ENCODE results near the gene SIVA1.

GRCh38 chr14:104798300-104799243 is 45.6 kb downstream of the SIVA1 start:
- TF ChIP-seq ZNF274 (IDR thresholded peaks at IDR 0.05; ENCODE audit: low read depth, low read length): no peak
- no peak for TF ChIP-seq SUZ12 (IDR thresholded peaks at IDR 0.05; ENCODE audit: extremely low read depth, insufficient read depth, insufficient read length)

Measured in NT2/D1 (cell line).